HG02798 (cell line): ENCODE data around the gene ETS2.

Experiments used
- ATAC-seq: cut with Tn5 transposase; IDR thresholded peaks from one replicate; pipeline ENCODE4 v1.9.1; 2021; ENCODE audit warnings: mild to moderate bottlenecking; ENCODE audit not compliant: unreplicated experiment, poor library complexity

The ETS2 gene

DNA sequence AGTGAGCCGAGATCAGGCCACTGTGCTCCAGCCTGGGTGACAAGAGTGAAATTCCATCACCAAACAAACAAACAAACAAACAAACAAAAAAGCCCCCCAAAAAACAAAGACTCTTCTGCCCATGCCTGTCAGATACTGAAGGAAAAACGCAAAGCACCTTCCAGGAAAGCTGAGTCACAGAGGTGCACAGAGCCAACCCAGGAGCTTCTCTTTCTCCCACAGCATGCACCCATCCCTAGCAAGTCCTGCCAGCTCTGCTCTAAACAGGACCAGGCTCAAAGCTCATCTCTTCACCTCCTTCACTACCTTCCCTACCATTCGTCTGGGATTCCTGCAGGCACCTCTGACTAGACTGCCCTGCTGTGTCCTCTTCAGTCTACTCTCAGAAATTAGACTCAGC, 46.5 kb downstream of the ETS2 start:
- no peak for ATAC-seq

GRCh38 chr21:38852708-38853107, 47.0 kb downstream of the ETS2 start:
- ATAC-seq = no peak

DNA sequence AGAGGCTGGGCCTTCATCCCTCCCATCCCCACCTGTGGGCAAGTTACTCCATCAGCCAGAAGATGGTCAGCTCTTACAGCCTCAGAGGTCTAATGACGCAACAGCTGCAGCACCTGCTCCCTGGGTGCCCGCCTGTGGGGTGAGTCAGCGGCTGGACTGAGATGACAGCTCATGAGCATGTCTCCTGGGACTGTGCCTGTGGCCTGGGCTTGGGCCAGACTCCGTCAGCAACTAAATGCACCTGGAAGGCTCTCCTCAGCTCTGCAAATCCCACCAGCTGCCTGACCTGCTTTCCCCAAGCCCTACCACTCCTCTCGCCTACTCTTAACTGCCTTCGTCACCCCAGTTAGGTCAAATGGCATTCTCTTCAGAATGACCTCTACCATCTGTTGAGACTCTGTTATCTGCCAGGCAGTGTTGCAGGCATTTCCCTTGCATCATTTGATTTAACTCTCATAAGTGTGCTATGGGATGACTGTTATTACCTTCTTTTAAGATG, 47.7 kb downstream of the ETS2 start:
- ATAC-seq = peak; percentile 80

GRCh38 chr21:38857152-38857825, 51.6 kb downstream of the ETS2 start:
- no peak for ATAC-seq

DNA sequence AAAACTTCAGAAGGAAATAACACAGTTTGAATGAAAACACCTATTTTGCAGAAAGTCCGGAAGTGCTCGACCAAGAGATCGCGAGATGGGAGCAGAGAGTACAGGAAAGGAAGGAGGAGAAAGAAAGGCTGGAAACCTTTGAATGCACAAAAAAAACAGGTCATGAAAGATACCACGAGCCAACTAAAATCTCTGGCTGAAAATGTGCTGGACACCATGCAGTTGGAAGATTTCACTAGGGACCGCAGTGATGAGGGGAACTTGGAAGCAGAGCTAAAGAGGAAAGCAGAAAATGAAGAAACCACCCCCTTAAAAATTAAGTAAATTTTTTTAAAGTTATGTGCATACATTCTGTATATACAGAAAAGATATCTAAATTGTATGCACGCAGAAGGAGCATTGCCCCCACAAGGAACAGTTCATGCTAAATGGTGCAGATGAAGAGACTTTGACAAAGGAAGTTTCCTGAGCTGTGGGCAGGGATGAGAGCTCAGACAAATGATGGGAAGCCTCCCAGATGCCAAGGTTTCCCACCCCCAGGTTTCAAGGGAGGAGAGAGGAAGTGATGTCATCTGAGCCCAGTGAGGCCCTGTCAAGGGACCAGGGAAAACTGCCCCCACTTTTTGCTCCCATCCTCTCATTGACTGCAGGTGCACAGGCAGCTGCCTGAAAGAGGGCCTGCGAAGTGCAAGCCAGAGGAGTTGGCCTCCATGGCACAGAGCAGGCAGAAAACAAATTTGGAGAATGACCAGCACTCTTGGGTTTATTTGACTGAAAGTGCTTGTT, 52.5 kb downstream of the ETS2 start:
- ATAC-seq = no peak

DNA sequence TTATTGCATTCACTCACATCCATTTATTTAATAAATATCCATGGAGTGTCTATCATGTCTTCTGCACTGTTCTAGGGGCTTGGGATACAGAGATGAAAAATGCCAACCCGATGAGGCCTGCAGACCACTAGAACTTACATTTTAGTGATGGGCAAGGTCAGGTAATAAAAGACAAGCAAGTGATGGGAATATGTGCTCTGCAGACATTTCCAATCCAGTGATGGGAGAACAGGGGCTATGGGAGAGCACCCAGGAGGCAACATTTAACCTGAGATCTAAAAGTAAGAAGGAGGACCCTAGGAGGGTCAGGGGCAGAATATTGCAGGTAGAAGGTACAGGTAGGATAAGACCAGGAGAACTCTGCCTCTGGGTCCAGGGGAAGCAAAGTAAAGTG, 53.1 kb downstream of the ETS2 start:
- no peak for ATAC-seq

DNA sequence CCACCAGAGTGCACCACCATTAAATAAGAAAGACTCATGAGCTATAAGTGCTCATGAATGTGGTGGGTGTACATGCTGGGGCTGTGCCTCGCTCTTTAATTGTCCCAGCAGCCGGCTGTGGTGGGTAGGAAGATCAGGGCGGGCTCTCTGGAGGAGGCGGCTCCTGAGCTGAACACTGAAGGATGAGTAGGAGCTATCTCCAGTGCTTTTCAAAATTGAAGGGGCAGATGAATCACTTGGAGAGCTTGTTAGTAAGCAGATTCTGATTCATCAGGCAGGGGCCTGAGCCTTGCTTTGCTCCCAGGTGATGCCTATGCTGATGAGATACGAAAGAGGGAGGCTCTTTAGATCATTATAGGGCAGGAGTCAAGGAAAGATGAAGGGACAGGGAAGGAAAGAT, 54.1 kb downstream of the ETS2 start:
- no peak for ATAC-seq

DNA sequence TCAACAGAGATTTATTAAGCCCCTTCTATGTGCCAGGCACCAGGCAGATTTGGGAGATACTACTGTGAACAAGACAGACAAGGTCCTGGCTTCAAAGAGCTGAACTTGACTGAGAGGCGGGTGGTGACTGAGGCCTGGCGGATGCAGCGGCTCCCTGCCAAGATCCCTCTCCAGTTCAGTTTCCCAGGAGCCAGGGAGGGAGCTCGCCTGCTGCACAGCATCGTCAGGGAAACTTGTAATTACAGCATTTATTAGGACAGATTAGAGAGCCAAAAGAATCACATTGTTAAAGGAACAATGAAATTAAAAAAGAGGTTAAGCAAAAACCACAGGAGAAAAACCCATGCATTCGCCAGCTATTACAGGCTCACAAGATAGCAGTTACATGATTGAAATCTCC, 55.3 kb downstream of the ETS2 start:
- no peak for ATAC-seq

DNA sequence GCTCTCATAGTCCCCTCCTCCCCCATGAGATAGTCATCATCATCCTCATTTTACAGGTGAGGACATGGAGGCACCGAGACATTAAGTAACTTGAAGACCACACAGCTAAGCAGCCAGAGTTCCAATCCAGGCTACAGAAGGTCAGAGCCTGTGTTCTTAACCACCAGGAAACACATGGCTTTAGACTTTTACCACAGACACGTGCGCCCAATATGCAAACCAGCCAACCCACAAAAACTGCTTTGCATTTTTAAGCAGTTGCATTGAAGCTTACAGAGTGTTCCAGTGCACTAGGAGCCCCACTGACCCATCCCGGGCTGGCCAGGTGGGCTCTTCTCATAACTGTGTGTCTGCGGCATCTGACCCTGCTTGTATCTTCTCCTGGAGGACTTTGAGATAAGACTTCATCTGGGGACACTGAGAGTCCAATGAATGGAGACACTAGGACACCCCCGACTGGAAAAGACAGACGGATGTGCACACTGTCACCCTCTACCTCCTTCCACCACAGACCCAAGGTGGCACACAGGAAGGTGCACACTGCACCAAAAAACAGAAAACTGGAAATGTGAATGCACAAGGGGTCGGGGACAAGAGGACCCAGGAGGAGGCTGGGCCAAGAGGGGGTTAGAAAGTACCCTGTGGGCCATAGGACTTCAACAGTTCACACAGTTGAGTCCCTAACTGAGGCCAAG, 56.4 kb downstream of the ETS2 start:
- ATAC-seq = peak; percentile 78

DNA sequence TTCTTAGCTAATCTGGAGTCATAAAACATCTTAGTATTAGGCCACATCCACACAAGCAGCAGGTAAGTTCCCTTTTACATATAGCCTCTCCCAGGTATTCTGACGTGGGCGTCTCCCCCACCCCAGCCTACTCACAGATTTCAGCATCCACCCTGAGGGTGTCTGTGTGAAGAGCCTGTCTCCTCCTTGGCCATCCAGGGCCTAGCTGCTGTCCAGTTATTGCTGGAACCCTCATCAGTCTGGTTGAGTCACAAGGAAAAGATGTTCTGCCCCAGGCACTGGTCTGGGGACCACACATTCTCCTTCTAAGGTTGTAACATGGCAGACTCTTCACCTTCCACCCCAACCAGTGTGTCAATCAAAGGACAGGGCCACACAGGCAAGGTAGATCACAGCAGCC, 57.6 kb downstream of the ETS2 start:
- ATAC-seq = no peak

- no peak for ATAC-seq
Observed at GRCh38 chr21:38863843-38864363, 58.2 kb downstream of the ETS2 start.

- no peak for ATAC-seq
Observed at GRCh38 chr21:38864964-38865363, 59.2 kb downstream of the ETS2 start.

- ATAC-seq = no peak
Observed at GRCh38 chr21:38869196-38869595, 63.5 kb downstream of the ETS2 start.

GRCh38 chr21:38869946-38870345, 64.2 kb downstream of the ETS2 start:
- no peak for ATAC-seq
